IMR-90 (cell line): Measurements from ENCODE around the gene CNIH2. TPM values are rescaled to one million over a fixed set of nuclear protein-coding genes. Genes with fewer than 3 reads are reported as not detected.
A peak's percentile ranks its signal among the peaks of the same experiment; 100 is the strongest.

ENCODE experiments used
- BHLHE40 ChIP-seq: fragments of 150-350 bp; IDR thresholded peaks from 2 replicates; pipeline ENCODE4 v1.6.1; 2016; ENCODE audit warnings: mild to moderate bottlenecking, low read depth, low read length
- RAD21 ChIP-seq: IDR thresholded peaks from 2 replicates; pipeline ENCODE4 v1.6.1; 2012; ENCODE audit warnings: low read length, improper control_type of control experiment
- RCOR1 ChIP-seq: IDR thresholded peaks from 2 replicates; pipeline ENCODE4 v1.6.1; 2012; ENCODE audit warnings: mild to moderate bottlenecking, low read length, improper control_type of control experiment; ENCODE audit not compliant: insufficient replicate concordance
- polyA plus RNA-seq, 3 experiments: library from polyadenylated mRNA; depleted of rRNA; stranded (reverse); fragments of >200 nt; gene quantifications; 2 replicates each; pipeline ENCODE4 v1.2.3, GENCODE V29; 2012; ENCODE audit warnings: low replicate concordance in 1 of 3
- total RNA-seq: library from RNA; depleted of rRNA; stranded (reverse); fragments of >200 nt; gene quantifications from 2 replicates; pipeline ENCODE4 v1.2.3, GENCODE V29; 2012

The CNIH2 gene
- total and polyA plus RNA-seq, 2 of the 4 experiments (the other 2 are of a cell fraction) = 0.54 to 3.4 TPM

DNA sequence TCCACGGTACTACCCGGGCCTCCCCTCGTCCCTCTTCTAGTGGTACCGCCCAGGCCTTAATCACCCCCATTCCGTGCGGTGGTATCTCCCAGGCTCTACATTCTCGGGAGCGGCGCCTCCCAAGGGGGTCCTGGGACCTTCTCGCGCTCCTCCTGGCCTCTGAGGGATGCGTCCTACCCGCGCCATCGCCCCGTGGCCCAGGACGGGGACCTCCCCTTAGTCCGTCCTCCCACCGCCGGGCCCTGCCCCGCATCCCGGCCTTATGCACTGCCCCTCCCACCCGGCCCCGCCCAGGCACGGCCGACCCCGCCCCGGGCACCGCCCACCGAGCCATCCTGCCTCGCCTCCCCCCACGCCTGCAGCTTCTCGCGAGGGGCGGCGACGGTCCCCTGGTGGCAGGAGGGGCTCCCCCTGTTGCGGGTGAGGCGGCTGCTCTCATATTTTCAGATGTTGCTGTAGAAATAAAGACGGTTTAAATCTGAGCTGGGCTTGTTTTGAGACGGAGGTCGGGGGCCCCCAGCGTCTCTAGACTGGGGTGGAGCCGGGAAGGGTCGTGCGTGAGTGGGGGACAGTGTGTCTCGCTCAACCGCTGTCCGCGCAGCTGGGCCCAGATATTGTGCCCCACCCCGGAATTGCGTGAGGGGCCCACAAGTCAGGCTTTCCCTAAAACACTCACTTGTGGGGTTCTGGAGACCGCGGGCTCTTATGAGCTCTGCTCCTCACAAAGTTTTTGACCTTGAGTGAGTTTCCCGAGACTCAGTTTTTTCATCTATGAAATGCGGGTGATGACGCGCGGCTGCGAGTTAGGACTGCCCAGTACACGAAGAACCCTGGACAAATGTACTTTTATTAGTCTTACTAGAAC, 10.4 kb upstream of the CNIH2 start (continued):
- TF ChIP-seq RCOR1 (no peak), RAD21 (no peak), BHLHE40 (peak; percentile 93)
